Panc1 (cell line): ENCODE data around the gene CCL2. TPM values are rescaled to one million over a fixed set of nuclear protein-coding genes. Genes with fewer than 3 reads are reported as not detected.
A peak's percentile ranks its signal among the peaks of the same experiment; 100 is the strongest.

Source experiments
- ATAC-seq: fragments of 200-7000 bp; cut with Tn5 transposase; 2 replicates; pipeline ENCODE4 v1.9.1; 2020; ENCODE audit warnings: mild to moderate bottlenecking, moderate library complexity
- BruUV-seq: library from RNA; stranded (reverse); fragments of 400-500 nt; replicated peaks from 2 replicates; lab custom pipeline; 2021; lab: Mats Ljungman, UMichigan
- CTCF ChIA-PET: fragments of 300-600 bp; sonication (Branson Sonifier 250); formaldehyde crosslinking; loops from one replicate; lab custom pipeline; 2022; ENCODE audit warnings: antibody characterized with exemption; lab: Charles Lee
- POLR2A ChIA-PET: fragments of 300-600 bp; sonication (Branson Sonifier 250); formaldehyde crosslinking; loops from one replicate; lab custom pipeline; 2022; ENCODE audit warnings: antibody characterized with exemption; lab: Charles Lee
- DNase-seq: peaks from one replicate; pipeline ENCODE4 v3.0.0-alpha.2; 2010; ENCODE audit warnings: low read depth, low spot score
- H3K27ac ChIP-seq: 2 replicates; pipeline ENCODE4 v1.5.1; 2011; ENCODE audit warnings: mild to moderate bottlenecking, low read length, inconsistent platforms
- H3K27me3 ChIP-seq: fragments of 200-500 bp; sonication (Bioruptor generic); 2 replicates; pipeline ENCODE4 v1.6.0; 2014; ENCODE audit warnings: low read length, inconsistent platforms; ENCODE audit not compliant: control insufficient read depth, insufficient read depth
- H3K36me3 ChIP-seq: fragments of 200-500 bp; sonication (Bioruptor generic); 2 replicates; pipeline ENCODE4 v1.5.1; 2014; ENCODE audit warnings: inconsistent platforms, mild to moderate bottlenecking, low read length, moderate library complexity; ENCODE audit not compliant: control insufficient read depth, insufficient read depth
- H3K4me1 ChIP-seq: 2 replicates; pipeline ENCODE4 v1.5.1; 2011; ENCODE audit warnings: inconsistent platforms, mild to moderate bottlenecking, low read length, moderate library complexity; ENCODE audit not compliant: control insufficient read depth, insufficient read depth
- H3K4me3 ChIP-seq, 2 experiments: 2 replicates each; pipeline ENCODE4 v1.5.1; 2011 to 2012; ENCODE audit warnings: low read depth in 2 of 2, low read length in 2 of 2, mild to moderate bottlenecking in 2 of 2, inconsistent platforms in 1 of 2, moderate library complexity in 1 of 2
- H3K9me3 ChIP-seq: fragments of 200-500 bp; sonication (Bioruptor generic); 2 replicates; pipeline ENCODE4 v1.5.1; 2014; ENCODE audit warnings: low read depth, mild to moderate bottlenecking, inconsistent platforms, low read length, moderate library complexity; ENCODE audit not compliant: control insufficient read depth, insufficient read depth
- CTCF ChIP-seq: fragments of 450-650 bp; IDR thresholded peaks from 2 replicates; pipeline ENCODE4 v1.5.1; 2017; ENCODE audit warnings: mild to moderate bottlenecking
- POLR2AphosphoS5 ChIP-seq: IDR thresholded peaks from 2 replicates; pipeline ENCODE4 v1.6.1; 2012; ENCODE audit warnings: mild to moderate bottlenecking, low read depth, low read length, moderate library complexity
- REST ChIP-seq, 2 experiments: IDR thresholded peaks; 2 replicates each; pipeline ENCODE4 v1.6.1; 2011 to 2012; ENCODE audit warnings: low read depth in 2 of 2, control low read depth in 1 of 2, low read length in 1 of 2, mild to moderate bottlenecking in 1 of 2, moderate library complexity in 1 of 2; ENCODE audit not compliant: insufficient read depth in 1 of 2
- SIN3A ChIP-seq: IDR thresholded peaks from 2 replicates; pipeline ENCODE4 v1.6.1; 2012; ENCODE audit warnings: low read depth, mild to moderate bottlenecking, low read length, moderate library complexity, borderline replicate concordance; ENCODE audit not compliant: insufficient read depth
- TCF7L2 ChIP-seq: IDR thresholded peaks from 2 replicates; pipeline ENCODE4 v1.6.1; 2011; ENCODE audit warnings: mild to moderate bottlenecking, low read depth, low read length, inconsistent platforms
- in situ Hi-C: cut with HindIII; loops from 2 replicates; pipeline ENCODE4 v1.10.0; 2016; ENCODE audit warnings: low sequenced_read_pairs, low pct_unique_long_range_greater_than_20kb
- intact Hi-C: fragments of 100-400 bp; cut with micrococcal nuclease; formaldehyde crosslinking; loops from one replicate; pipeline ENCODE4 v1.10.0; 2022; ENCODE audit not compliant: unreplicated experiment
- total RNA-seq: library from RNA; stranded (reverse); gene quantifications from one replicate; pipeline ENCODE4 v1.2.1, GENCODE V29; 2021; ENCODE audit not compliant: unreplicated experiment

CCL2 gene
- total RNA-seq, 1 experiment from 2014 or later, result 513 TPM

- no TSS peak for BruUV-seq
- H3K36me3 ChIP-seq, result no peaks in the 10 kb centered on the region
- in situ Hi-C loops (no loop called here), intact Hi-C loops (no loop called here)
- ATAC-seq (no peak), DNase-seq (no peak)
- TF ChIP-seq POLR2AphosphoS5, result no peak
- TF ChIP-seq SIN3A, result no peak
- TF ChIP-seq TCF7L2, result no peak
- no peak for TF ChIP-seq CTCF
- no peak for TF ChIP-seq REST (IDR thresholded peaks at IDR 0.05; ENCODE audit: insufficient read depth in 1 of 2, low read depth in 2 of 2, low read length in 1 of 2)
- H3K27ac ChIP-seq, result peak overlapping the region; percentile 35; the same call in 1 of the 2 replicates
- ChIA-PET POLR2A (no interaction called here), CTCF (no interaction called here)
- no peaks in the 10 kb centered on the region for H3K9me3 ChIP-seq
- no peak overlapping the region for H3K4me3 ChIP-seq
- no peaks in the 10 kb centered on the region for H3K4me1 ChIP-seq
- H3K27me3 ChIP-seq, result no peaks in the 10 kb centered on the region
Measured at GRCh38 chr17:34225046-34225445, 30.0 kb upstream of the CCL2 start.

GRCh38 chr17:34226011-34226743 lies 28.9 kb upstream of the CCL2 start:
- ATAC-seq (peak; percentile 45; the same call in 1 of the 2 replicates), DNase-seq (no peak)
- ChIA-PET POLR2A (no interaction called here), CTCF (interaction anchor here (0.5 to 0.6 kb wide), 2 partner anchors 24 to 48 kb away, joined by 3 to 5 read pairs; no protein-coding TSS in a partner anchor)
- in situ Hi-C loops, result no loop called here
- Histone ChIP-seq H3K27me3 (no peaks in the 10 kb centered on the region), H3K4me3 (no peak overlapping the region), H3K27ac (no peak overlapping the region), H3K36me3 (no peaks in the 10 kb centered on the region), H3K9me3 (no peaks in the 10 kb centered on the region), H3K4me1 (no peaks in the 10 kb centered on the region)
- no TSS peak for BruUV-seq
- intact Hi-C loops, result no loop called here
- no peak for TF ChIP-seq POLR2AphosphoS5
- no peak for TF ChIP-seq SIN3A
- TF ChIP-seq REST (IDR thresholded peaks at IDR 0.05; ENCODE audit: insufficient read depth in 1 of 2, low read depth in 2 of 2, low read length in 1 of 2), result no peak
- TF ChIP-seq CTCF, result no peak
- no peak for TF ChIP-seq TCF7L2
